ENCODE results near the gene FBXO21. TPM values are rescaled to one million over a fixed set of nuclear protein-coding genes. Genes with fewer than 3 reads are reported as not detected.

Gene FBXO21
- total RNA-seq, 1 donor from 2014 or later = 28.1 TPM

DNA sequence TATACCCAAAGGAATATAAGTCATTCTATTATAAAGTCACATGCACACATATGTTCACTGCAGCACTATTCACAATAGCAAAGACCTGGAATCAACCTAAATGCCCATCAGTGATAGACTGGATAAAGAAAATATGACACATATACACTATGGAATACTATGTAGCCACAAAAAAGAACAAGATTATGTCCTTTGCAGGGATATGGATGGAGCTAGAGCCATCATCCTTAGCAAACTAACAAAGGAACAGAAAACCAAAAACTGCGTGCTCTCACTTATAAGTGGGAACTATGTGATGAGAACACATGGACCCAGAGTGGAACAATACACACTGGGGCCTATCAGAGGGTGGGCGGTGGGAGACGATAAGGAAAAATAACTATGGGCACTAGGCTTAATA lies 21.3 kb downstream of the FBXO21 start:
- H3K27me3 Mint-ChIP-seq = no peaks in the 10 kb centered on the region
- peaks cover 61% of the 10 kb centered on the region for H3K36me3 Mint-ChIP-seq (ENCODE audit: low read depth)
- H3K9me3 Mint-ChIP-seq = no peaks in the 10 kb centered on the region
- peaks cover 3% of the 10 kb centered on the region for H3K4me1 Mint-ChIP-seq
- no peak overlapping the region for H3K4me3 Mint-ChIP-seq
- no peak for DNase-seq
- H3K27ac Mint-ChIP-seq = no peak overlapping the region
- intact Hi-C loops (cut with micrococcal nuclease) = no loop called here

DNA sequence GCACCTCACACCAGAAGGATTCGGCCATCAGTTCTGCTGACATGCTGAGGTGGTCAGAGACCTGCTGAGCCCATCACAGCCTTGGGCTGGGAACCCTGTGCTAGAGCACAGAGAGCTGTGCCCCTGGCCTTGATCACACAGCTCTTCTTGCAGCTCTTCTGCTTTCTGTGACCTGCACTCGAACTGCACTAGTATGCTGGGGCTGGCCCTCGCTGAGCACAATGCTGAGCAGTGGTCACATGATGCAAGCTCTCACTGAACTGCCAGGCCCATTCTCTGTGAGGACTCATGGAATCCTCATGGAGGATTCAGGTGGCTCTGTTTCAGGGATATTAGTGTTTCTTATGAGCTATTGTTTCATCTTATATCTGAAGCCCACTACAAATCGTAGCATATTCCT lies 22.5 kb downstream of the FBXO21 start:
- Mint-ChIP-seq H3K4me1 (peaks cover 3% of the 10 kb centered on the region), H3K27ac (no peak overlapping the region), H3K27me3 (no peaks in the 10 kb centered on the region), H3K9me3 (no peaks in the 10 kb centered on the region), H3K4me3 (no peak overlapping the region), H3K36me3 (ENCODE audit: low read depth) (peaks cover 58% of the 10 kb centered on the region)
- DNase-seq = no peak
- intact Hi-C loops (cut with micrococcal nuclease) = no loop called here

DNA sequence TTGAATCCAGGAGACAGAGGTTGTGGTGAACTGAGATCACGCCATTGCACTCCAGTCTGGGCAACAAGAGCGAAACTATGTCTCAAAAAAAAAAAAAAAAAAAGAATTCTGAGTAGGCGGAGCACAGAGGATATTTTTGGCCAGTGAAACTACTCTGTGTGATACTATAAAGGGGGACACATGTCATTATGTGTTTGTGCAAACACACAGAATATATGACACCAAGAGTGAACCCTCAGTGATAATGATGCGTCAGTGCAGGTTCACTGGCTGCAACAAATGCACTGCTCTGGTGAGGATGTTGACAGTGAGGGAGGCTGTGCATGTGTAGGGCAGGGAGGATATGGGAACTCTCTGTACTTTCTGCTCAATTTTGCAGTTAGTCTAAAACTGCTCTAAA lies 24.2 kb downstream of the FBXO21 start:
- H3K36me3 Mint-ChIP-seq (ENCODE audit: low read depth) = peaks cover 66% of the 10 kb centered on the region
- no peak overlapping the region for H3K27ac Mint-ChIP-seq
- H3K4me3 Mint-ChIP-seq = no peak overlapping the region
- H3K9me3 Mint-ChIP-seq = no peaks in the 10 kb centered on the region
- peaks cover 9% of the 10 kb centered on the region for H3K4me1 Mint-ChIP-seq
- no peaks in the 10 kb centered on the region for H3K27me3 Mint-ChIP-seq
- no peak for DNase-seq
- intact Hi-C loops (cut with micrococcal nuclease) = no loop called here

DNA sequence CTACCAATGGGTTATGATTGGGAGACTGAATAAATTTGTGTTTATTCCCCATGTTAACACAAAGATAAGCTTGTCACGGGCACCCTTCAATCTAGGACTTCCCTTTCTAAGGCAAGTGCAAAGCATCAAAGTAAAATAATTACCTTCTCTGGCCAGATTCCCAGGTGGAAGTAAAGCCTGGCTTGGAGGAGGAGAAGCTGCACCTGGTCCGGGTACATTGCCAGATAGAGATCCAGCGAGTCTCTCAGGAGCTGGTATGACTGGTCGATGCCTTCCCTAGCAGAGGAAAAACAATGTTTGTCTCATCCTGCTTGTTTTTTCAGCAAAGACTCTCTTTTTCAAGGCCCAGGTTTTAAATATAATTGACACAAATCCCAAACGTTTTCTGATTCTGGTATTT lies 24.9 kb downstream of the FBXO21 start:
- Mint-ChIP-seq H3K4me1 (peaks cover 9% of the 10 kb centered on the region), H3K9me3 (no peaks in the 10 kb centered on the region), H3K27me3 (no peaks in the 10 kb centered on the region), H3K4me3 (no peak overlapping the region), H3K36me3 (ENCODE audit: low read depth) (peaks cover 64% of the 10 kb centered on the region), H3K27ac (peak overlapping the region; percentile 24)
- no peak for DNase-seq
- intact Hi-C loops (cut with micrococcal nuclease) = no loop called here

DNA sequence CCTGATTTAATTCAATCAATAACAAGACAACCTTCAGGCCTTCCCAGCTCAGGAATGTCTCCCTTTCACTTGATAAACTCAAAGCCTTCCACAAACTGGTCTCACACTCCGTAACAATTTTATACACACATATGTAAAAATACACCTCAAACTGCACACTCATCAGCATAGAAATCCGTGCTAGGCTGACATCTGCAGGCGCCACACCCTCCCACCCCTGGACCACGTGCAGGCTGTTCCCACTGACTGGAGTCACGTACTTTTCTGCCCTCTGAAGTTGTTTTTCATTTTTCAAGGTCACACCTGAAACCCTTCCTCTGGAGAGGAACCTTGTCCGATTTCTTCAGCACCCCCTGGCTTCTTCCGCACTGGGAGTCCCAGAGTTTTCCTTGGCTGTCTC lies 27.6 kb downstream of the FBXO21 start:
- intact Hi-C loops (cut with micrococcal nuclease) = no loop called here
- Mint-ChIP-seq H3K27me3 (no peaks in the 10 kb centered on the region), H3K36me3 (ENCODE audit: low read depth) (peaks cover 65% of the 10 kb centered on the region), H3K9me3 (no peaks in the 10 kb centered on the region), H3K4me1 (peaks cover 9% of the 10 kb centered on the region), H3K4me3 (no peak overlapping the region), H3K27ac (no peak overlapping the region)
- DNase-seq = no peak

DNA sequence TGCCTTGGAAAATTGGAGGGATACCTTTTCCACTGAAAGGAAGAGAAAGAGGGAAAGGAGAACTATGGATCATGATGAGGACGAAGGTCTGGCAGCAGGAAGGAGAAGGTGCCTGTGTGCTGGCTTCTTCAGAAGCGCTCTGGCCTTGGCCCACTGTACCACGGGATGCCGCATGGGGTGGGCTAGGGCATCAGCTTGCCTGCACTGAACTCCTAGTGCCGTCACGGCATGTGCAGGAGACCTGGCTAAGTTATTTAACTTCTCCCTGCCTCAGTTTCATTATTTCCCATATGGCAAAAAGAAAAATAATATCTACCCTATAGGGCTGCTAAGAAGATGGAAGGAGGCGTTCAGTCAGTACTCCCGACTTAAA lies 28.1 kb downstream of the FBXO21 start:
- Mint-ChIP-seq H3K4me1 (peaks cover 9% of the 10 kb centered on the region), H3K4me3 (no peak overlapping the region), H3K36me3 (ENCODE audit: low read depth) (peaks cover 69% of the 10 kb centered on the region), H3K9me3 (no peaks in the 10 kb centered on the region), H3K27ac (peak overlapping the region; percentile 25), H3K27me3 (no peaks in the 10 kb centered on the region)
- intact Hi-C loops (cut with micrococcal nuclease) = no loop called here
- DNase-seq = no peak

DNA sequence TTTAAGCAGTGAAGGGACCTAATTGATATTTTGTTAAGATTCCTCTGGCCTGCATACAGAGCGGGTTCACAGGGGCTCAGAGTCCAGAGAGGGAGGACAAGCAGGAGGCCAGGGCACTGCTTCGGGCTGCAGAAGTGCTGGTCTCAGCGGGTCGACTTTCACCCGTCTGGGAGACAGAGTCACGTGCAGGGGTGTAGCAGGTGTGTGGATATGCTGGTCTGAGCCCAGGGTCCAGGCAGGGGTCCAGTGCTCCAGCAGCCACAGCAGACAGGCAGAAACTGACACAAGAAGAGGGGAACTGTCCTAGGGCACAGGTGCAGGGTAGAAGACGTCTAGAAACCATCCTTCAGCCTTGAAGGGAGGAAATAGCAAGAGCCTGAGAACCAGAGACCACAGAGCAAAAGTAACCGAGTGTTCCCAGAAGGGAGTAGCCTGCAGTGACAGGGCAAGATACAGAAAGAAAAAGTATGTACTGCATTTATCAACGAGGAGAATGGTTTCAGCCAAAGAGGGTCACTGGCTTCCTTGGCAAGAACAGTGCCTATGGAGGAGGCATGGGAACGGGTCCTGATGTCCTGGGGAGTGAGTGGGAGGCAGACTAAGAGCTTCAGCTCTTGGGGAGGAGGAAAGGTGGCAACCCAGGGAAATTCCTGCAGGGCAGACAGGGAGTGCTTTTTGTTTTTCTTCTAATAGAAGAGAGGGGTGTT lies 28.7 kb downstream of the FBXO21 start:
- H3K27me3 Mint-ChIP-seq = no peaks in the 10 kb centered on the region
- H3K9me3 Mint-ChIP-seq = no peaks in the 10 kb centered on the region
- no peak overlapping the region for H3K4me3 Mint-ChIP-seq
- intact Hi-C loops (cut with micrococcal nuclease) = no loop called here
- peak overlapping the region; percentile 25 for H3K27ac Mint-ChIP-seq
- DNase-seq = no peak
- H3K36me3 Mint-ChIP-seq (ENCODE audit: low read depth) = peaks cover 66% of the 10 kb centered on the region
- peaks cover 6% of the 10 kb centered on the region for H3K4me1 Mint-ChIP-seq

DNA sequence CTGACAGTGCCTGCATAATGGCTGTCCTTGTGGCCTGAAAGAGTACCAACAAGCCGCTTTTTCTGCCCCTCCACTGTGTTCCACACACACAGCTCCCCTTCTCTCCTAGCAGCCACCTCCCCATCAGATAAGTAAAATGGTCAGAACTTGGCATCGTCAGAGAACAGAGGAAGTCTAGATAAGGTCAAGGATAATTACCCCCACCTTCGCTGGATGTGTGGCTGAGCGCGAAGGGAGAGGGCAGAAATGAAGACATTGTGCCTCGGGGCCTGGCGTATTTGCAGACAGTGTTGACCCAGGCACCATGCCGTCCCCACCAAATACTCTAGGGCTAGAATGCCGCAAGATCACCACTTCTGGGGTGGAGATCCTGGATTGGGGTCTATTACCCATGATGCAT lies 30.6 kb downstream of the FBXO21 start:
- H3K4me1 Mint-ChIP-seq = peaks cover 8% of the 10 kb centered on the region
- no peak overlapping the region for H3K4me3 Mint-ChIP-seq
- intact Hi-C loops (cut with micrococcal nuclease) = no loop called here
- no peaks in the 10 kb centered on the region for H3K27me3 Mint-ChIP-seq
- H3K27ac Mint-ChIP-seq = no peak overlapping the region
- H3K36me3 Mint-ChIP-seq (ENCODE audit: low read depth) = peaks cover 62% of the 10 kb centered on the region
- DNase-seq = no peak
- H3K9me3 Mint-ChIP-seq = no peaks in the 10 kb centered on the region

DNA sequence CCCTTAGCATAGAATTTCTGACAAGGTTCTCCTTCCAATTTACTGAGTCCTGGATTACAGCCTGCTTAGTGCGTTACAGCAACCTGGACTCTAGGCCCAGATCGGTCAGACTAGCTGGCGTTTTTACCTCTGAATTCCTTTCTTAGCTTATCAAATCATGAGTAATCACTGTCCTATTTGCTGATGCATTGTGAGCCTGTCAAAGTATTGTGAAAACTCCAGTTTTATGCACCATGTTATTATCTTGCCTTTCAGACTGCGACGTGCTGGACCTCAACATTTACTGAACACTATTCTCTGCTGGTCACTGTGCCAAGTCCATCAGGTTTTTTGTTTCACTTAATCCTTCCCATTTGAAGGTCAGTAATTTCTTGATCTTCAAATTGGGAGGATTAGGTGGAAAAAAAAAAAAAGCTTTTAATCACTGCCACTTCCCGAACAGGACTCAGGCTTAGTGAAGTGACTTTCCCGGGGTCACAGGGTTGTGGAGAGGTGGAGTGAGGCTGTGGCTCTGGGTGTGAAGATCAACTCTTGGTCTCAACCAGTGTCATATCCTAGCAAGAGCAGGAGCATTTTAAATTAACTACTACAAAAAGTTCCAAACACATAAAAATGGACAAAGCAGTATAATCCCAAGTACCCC lies 31.2 kb downstream of the FBXO21 start:
- no peak overlapping the region for H3K4me3 Mint-ChIP-seq
- H3K36me3 Mint-ChIP-seq (ENCODE audit: low read depth) = peaks cover 62% of the 10 kb centered on the region
- H3K9me3 Mint-ChIP-seq = no peaks in the 10 kb centered on the region
- DNase-seq = no peak
- peaks cover 8% of the 10 kb centered on the region for H3K4me1 Mint-ChIP-seq
- intact Hi-C loops (cut with micrococcal nuclease) = no loop called here
- no peak overlapping the region for H3K27ac Mint-ChIP-seq
- H3K27me3 Mint-ChIP-seq = no peaks in the 10 kb centered on the region

DNA sequence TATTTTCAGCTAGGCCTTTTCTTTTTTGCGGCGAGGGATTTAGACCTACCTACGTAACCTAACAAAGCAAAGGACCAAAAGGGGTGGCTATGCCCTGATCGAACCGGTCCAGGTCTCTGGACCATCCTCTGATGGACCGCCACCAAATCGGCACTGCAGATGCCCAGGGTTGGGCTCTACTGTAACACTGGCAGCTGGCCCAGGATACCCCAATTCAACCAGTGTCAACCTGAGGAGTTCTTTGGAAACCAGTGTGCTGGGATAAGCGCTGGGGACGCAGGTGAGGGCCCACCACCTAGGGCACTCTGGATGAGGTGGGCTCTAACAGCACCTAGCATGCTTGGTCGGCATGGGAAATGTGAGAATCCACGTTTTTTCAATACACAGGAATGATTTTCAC lies 32.2 kb downstream of the FBXO21 start:
- peaks cover 64% of the 10 kb centered on the region for H3K36me3 Mint-ChIP-seq (ENCODE audit: low read depth)
- no peak overlapping the region for H3K4me3 Mint-ChIP-seq
- H3K27ac Mint-ChIP-seq = no peak overlapping the region
- no peak for DNase-seq
- H3K9me3 Mint-ChIP-seq = no peaks in the 10 kb centered on the region
- H3K4me1 Mint-ChIP-seq = peaks cover 8% of the 10 kb centered on the region
- no peaks in the 10 kb centered on the region for H3K27me3 Mint-ChIP-seq
- intact Hi-C loops (cut with micrococcal nuclease) = no loop called here

DNA sequence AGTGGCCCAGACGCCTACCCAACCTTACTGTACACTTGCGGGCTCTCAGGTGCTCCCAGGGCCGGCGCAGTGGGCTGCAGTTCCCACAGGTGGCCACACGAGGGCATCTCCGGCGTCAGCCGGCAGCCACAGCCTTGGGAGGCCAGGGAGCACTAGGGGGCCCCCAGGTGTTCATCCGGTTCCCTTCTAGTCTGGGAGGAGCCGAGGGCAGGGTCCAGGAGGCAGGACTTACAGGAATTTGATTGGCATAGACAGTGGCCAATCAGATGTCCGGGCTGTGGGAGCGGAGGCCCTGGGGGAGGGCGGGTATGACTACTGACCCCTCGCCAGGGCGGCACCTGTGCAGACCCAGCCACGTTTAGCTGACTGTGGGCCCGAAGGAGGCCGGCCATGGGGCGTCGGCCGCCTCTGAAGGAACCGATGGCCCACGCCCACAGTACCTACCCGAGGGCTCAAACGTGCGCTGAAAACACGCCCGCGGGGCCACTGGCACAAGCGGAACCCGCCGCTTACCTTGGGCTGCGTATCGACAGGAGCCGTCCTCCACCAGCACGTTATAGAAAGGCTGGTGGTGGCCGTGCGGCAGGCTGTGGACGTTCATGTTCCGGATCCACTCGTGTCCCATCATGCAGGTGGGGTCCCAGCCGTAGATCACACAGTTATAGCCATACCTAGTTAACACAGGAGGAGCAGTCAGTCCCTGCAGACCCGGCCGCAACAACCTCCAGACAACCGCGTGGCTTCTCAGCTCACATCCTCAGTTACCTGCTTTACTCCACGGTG lies 34.8 kb downstream of the FBXO21 start:
- peaks cover 19% of the 10 kb centered on the region for H3K4me1 Mint-ChIP-seq
- no peaks in the 10 kb centered on the region for H3K9me3 Mint-ChIP-seq
- no peak overlapping the region for H3K4me3 Mint-ChIP-seq
- intact Hi-C loops (cut with micrococcal nuclease) = no loop called here
- no peaks in the 10 kb centered on the region for H3K27me3 Mint-ChIP-seq
- peaks cover 65% of the 10 kb centered on the region for H3K36me3 Mint-ChIP-seq (ENCODE audit: low read depth)
- DNase-seq = peak; percentile 91
- no peak overlapping the region for H3K27ac Mint-ChIP-seq

DNA sequence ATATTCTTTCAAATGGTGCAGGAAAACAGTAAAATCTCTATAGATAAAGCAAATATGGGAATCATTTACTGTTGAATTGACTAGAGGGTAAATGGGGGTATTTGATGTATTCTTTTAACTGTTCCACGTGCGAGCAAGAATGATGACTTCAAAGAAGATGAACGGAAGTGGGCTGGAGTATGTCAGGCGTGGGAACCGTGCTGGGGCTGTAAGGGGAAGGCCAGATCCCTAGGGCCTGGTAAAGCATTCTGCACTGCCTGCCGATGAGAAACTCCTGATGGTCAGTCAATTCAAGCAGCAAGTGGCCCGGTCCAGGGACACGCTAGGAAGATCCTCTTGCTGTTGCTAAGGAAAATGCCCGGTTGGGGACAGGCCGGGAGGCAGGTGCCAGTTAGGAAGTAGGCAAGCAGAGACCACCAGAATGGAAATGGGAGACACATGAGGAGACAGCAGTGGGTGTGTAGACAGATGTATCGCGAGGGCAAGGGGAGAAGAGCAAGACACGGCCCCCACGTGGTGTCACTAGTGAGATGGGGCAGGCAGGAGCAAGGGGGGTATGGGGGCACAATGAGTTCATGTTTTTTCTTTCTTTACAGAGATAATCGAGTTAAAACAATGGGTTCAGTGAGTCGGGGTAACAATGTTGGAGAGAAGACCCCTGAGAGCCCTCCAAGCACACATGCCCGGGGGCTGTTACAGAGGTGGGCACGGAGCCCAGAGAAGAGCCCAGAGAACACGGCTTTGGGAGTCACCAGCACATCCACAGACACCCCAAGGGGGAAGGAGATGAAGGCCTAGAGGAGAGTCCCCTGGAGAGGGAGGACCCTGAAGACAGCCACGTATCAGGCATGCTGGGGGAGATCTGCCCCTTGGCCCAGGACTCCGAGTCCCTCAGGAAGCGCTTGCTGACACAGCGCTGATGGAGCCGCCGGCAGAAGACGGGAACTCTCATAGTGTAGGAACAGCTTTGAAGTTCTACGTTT lies 37.2 kb downstream of the FBXO21 start:
- no peak overlapping the region for H3K4me3 Mint-ChIP-seq
- intact Hi-C loops (cut with micrococcal nuclease) = no loop called here
- no peak for DNase-seq
- H3K27ac Mint-ChIP-seq = no peak overlapping the region
- peaks cover 34% of the 10 kb centered on the region for H3K4me1 Mint-ChIP-seq
- H3K36me3 Mint-ChIP-seq (ENCODE audit: low read depth) = peaks cover 62% of the 10 kb centered on the region
- no peaks in the 10 kb centered on the region for H3K9me3 Mint-ChIP-seq
- no peaks in the 10 kb centered on the region for H3K27me3 Mint-ChIP-seq

DNA sequence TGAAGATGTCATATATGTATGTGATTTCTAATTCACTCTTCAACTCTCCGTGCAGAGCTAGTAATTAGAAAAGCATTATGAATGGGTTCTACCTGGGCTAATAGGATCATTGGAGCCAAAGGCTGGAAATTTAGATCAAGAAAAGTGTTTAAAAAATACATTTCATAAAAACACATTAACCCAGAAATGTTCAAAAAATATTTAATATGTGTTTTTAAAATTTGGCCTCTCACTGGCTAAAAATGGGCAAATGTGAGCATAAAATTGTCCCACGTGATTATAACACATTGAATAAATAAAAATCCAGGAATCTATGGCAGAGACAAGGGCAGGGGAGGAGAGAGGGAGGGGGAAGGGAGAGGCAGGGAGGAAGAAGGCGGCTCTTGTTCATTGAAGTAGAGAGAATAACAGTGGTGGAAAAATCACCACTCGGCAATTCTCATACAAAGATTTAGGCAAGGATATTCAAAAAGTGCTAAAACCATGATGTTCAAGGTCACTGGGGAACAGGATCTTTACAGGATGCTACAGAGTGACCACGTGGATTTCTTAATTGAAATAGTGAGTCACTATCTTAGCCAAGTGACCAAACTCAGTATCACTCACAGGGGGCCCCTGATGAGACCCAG lies 38.8 kb downstream of the FBXO21 start:
- peaks cover 56% of the 10 kb centered on the region for H3K36me3 Mint-ChIP-seq (ENCODE audit: low read depth)
- intact Hi-C loops (cut with micrococcal nuclease) = no loop called here

More for the DNA sequence above, 38.8 kb downstream of the FBXO21 start:
- H3K27ac Mint-ChIP-seq = no peak overlapping the region
- no peak for DNase-seq
- H3K4me3 Mint-ChIP-seq = no peak overlapping the region
- peaks cover 38% of the 10 kb centered on the region for H3K4me1 Mint-ChIP-seq
- H3K27me3 Mint-ChIP-seq = no peaks in the 10 kb centered on the region
- no peaks in the 10 kb centered on the region for H3K9me3 Mint-ChIP-seq
